NCI-H2227 (cell line): Measurements from ENCODE around the gene ADRB2.
"Not testable (repeated sequence)": the region's sequence is repeated elsewhere in the genome, so short reads cannot be mapped to it uniquely, and the experiment has no call there.

Experiments used
- DNase-seq: peaks from one replicate; lab custom pipeline; 2025; ENCODE audit not compliant: unreplicated experiment; lab: John Stamatoyannopoulos, UW

The ADRB2 gene

DNA sequence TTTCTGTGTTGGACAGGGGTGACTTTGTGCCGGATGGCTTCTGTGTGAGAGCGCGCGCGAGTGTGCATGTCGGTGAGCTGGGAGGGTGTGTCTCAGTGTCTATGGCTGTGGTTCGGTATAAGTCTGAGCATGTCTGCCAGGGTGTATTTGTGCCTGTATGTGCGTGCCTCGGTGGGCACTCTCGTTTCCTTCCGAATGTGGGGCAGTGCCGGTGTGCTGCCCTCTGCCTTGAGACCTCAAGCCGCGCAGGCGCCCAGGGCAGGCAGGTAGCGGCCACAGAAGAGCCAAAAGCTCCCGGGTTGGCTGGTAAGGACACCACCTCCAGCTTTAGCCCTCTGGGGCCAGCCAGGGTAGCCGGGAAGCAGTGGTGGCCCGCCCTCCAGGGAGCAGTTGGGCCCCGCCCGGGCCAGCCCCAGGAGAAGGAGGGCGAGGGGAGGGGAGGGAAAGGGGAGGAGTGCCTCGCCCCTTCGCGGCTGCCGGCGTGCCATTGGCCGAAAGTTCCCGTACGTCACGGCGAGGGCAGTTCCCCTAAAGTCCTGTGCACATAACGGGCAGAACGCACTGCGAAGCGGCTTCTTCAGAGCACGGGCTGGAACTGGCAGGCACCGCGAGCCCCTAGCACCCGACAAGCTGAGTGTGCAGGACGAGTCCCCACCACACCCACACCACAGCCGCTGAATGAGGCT, at the start of gene ADRB2:
ADRB2 (plus strand) TSS at position 559 of the 686 bp plus-strand sequence. CDS start 221 bp downstream, outside the sequence.
- DNase-seq: peak; percentile 62

DNA sequence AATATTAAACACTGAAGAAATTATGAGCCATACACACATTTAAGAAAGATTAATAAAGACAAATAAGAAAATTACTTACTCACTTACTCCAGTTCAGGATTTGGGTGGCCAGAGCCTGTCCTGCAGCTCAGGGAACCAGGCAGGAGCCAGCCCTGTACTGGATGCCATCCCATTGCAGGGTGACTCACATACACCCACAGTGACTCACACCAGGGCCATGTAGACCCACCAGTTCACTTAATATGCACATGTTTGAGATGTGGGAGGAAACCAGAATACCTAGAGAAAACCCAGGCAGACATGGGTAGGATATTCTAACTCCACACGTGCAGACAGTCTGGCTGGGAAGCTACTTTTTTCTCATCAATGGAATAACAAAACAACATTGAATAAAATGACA, 49.6 kb upstream of the ADRB2 start:
- DNase-seq: no peak

- no peak for DNase-seq
These were observed 47.5 kb upstream of the ADRB2 start for GRCh38 chr5:148778882-148779281.

- no peak for DNase-seq
These were observed 45.7 kb upstream of the ADRB2 start for GRCh38 chr5:148780711-148781110.

DNA sequence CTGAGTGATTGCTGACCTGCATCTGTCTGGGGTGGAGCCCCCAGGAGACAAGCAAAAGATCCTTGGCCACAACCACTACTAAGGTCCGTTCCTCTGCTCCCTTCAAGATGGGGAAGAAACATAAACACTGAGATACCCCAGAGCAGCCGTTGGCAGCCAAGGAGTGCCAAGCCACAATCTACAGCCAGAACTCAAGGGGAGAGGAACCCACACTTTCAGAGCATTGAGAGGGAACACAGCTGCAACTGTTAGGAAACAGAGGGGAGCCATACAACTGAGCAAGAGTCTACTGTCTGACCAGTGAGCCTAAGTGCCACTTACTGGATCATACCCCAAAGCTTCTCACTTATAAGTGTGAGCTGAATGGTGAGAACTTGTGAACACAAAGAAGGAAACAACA, 44.6 kb upstream of the ADRB2 start:
- DNase-seq: no peak

GRCh38 chr5:148785223-148785622, 41.2 kb upstream of the ADRB2 start:
- DNase-seq: no peak

DNA sequence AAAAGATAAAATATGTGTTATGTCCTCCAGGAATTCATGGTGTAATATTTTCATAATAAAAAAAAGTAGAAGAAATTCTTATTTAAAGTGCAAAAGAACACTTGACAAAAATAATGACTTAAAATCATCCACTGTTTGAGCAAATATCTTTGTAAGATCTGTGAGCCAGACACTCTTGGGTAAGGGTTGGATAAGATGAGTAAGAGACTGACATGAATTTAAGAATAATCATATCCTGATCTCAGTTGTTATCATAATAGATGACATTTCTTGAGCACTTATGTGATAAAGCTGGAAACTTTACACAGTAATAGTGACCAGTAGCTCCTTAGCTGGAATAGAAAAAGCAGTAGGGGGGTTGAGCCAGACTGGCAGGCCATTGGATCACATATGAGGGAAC, 40.0 kb upstream of the ADRB2 start:
- no peak for DNase-seq

GRCh38 chr5:148788636-148789035, 37.8 kb upstream of the ADRB2 start:
- DNase-seq: no peak

DNA sequence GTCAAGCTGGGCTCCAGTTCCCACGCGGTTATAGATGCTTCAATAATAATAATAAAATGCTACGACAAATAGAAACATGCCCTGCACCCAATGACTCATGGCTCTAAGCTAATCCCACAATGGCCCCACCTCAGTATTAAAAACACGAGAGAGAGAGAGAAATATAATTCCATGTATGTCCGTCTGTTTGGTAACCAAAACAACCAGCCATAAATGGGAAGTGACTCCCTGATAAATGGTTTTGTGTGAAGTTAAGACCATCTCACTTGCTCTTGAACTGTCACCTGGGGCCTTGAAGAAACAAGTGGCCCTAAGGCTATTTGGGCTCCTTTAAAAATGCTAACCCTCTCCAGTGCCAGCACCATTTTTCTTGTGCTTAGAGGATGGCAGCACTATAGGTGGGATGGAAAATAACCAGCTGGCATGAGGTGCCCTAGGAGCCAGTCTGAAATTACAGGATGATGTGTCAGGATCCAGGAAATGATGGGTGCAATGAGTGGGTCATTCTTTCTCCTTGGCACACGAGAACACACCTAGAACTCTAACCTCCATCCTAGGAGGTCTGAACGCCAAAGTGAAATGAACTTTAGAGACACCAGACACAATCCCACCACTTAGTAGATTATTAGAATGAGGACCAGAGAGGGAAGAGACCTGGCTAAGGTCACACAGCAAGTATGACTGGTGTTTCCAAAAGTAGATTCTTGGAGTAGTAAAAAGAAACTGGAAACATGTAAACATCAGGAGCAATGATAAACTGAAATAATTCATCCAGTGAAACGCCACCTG, 35.7 kb upstream of the ADRB2 start:
- no peak for DNase-seq

GRCh38 chr5:148791334-148791667, 35.1 kb upstream of the ADRB2 start:
- no peak for DNase-seq

DNA sequence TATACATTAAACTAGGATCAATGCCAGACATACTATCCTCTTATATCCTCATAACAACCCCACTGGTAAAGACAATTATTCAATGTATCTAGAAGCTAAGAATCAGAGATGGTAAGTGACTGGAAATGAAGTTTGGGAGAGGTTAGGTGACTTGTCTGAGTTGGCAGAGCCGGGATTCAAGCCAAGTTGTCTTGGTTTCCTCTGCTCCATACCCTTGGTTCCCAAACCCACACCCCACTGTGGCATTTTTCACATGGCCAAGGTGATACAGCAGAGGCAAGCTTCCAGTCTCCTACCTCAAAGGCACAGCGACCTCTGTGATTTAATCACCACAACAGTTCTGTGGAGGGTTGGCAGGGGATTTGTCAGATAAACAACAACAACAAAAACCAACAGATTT, 34.7 kb upstream of the ADRB2 start:
- DNase-seq: no peak

GRCh38 chr5:148792744-148793143, 33.7 kb upstream of the ADRB2 start:
- DNase-seq: no peak

DNA sequence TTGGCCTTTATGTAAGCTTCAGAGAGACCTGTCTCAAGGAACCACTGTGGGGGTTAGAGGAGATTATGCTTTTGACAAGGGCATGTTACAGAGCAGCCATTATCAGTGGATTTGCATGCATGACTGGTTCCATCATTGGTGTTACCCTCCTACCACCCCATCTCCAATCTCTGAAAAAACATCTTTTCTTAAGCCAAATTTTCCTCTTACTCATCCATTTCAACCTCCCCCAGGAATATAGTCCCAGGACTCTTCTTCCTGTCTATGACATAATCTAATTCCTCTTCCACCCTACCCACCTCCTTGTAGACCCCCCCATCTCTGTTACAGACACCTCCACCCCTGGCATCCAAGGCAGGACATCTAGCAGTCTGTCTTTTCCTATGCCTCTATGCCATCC, 33.1 kb upstream of the ADRB2 start:
- no peak for DNase-seq

DNA sequence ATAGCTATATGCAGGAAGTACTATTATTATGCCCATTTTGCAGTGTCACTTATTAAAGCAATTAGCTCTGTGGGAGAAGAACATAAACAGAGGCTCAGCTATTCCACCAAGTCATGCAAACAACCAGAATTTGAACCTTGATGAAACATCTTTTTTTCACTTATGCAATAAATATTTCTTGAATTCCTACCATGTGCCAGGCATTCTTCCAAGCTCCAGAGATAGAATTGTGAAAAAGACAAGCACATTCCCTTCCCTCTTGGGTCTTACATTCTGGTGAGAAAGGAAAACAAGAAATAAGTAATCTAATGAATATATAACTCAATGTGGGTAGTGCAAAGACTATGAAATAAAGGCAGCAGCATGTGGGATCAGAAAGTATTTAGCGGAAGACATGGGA, 32.1 kb upstream of the ADRB2 start:
- DNase-seq: no peak

- DNase-seq: no peak
These were observed 31.5 kb upstream of the ADRB2 start for GRCh38 chr5:148794729-148795561.

DNA sequence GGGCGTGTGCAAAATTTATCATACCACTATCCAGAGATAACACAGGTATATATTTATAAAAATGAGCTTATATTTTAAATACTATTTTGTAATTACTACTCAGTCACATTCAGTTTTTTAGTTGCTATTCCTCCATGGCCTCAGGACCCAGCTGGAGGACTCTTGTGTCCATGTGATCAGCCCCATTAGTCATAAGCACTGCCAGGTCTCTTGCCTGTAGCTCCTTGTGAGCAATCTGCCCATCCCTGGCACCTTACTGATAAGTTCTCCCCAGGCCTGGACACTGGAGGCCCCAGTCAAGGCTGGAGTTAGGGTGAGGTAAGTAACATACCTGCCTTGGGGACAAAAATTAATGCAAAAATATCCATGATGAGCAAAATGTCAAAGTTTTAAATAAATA, 29.5 kb upstream of the ADRB2 start:
- no peak for DNase-seq

DNA sequence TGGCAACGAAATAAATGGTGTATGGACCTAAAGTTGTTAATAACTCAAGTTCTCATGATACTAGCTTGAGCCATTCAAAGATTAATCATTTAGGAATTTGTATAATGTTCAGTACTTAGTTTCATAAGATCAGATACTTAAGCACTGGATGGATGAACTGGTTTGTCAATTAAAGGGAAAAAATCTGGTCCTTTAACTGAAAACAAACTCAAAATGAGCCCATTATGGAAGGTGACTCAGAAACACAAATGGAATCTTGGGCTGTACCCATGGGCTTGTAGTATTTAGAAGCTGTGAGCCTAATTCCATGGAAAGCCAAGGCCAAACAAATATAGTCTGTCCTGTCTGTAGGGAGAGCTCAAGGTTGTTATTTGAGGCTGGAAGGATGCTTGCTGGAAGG, 27.6 kb upstream of the ADRB2 start:
- DNase-seq: no peak

- DNase-seq: no peak
These were observed 26.5 kb upstream of the ADRB2 start for GRCh38 chr5:148799737-148800527.

- DNase-seq: no peak
These were observed 24.6 kb upstream of the ADRB2 start for GRCh38 chr5:148801682-148802276.

DNA sequence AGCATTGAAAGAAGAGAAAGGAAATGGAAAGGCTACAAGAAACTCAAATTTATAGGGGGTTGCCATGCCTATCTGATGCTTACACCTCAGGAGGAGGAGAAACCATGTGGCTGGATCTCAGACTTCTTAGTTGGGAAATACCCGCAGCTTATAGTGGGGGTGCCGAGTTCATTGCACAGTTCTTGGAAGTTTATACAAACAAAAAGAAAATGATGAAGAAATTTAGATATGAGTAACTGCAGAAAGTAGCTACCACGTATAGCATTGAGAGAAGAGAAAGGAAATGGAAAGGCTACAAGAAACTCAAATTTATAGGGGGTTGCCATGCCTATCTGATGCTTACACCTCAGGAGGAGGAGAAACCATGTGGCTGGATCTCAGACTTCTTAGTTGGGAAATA, 23.0 kb upstream of the ADRB2 start:
- not testable (repeated sequence) for DNase-seq

GRCh38 chr5:148804393-148804792, 22.0 kb upstream of the ADRB2 start:
- no peak for DNase-seq
